GM19452 (cell line): ENCODE results near the gene HSBP1L1.

Experiments
- ATAC-seq: cut with Tn5 transposase; IDR thresholded peaks from one replicate; pipeline ENCODE4 v1.9.1; 2021; ENCODE audit not compliant: unreplicated experiment

Gene HSBP1L1

DNA sequence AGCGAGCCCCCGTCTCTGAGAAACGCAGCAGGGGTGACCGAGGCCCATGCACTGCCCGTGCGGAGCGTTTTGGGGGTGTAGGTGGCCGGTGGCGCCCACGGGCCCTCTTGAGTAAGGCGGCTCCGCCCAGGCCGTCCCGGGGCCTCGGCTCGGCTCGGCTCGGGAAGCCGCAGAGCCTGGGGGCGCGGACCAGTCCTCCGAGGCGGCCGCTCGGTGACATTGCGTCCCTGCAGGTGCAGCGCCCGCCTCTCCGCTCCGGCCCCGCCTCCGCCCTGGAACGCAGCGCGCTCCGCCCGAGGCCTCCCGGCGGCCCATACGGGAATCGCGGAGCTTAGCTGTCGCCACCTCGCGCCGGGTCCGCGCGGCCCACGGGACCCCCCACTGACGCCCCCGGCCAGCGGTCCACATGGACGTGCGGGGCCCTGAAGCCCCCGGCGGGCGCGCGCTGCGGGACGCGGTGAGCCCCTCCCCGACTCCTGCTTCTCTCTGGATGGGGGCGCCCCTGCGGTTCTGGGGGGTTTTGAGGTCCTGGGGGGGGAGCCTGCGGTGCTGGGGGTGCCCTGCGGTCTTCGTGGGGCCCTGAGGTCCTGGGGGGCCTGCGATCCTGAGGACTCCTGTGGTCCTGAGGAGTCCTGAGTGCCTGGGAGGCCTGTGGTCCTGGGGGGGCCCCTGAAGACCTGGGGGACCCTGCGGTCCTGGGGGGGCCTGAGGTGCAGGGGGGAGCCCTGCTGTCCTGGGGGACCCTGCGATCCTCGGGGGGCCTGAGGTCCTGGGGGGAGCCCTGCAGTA lies at the start of gene HSBP1L1:
Gene HSBP1L1 (plus strand): TSS at position 314 of the 789 bp plus-strand sequence. CDS start 93 bp downstream, at position 407.
- ATAC-seq = peak; percentile 90

DNA sequence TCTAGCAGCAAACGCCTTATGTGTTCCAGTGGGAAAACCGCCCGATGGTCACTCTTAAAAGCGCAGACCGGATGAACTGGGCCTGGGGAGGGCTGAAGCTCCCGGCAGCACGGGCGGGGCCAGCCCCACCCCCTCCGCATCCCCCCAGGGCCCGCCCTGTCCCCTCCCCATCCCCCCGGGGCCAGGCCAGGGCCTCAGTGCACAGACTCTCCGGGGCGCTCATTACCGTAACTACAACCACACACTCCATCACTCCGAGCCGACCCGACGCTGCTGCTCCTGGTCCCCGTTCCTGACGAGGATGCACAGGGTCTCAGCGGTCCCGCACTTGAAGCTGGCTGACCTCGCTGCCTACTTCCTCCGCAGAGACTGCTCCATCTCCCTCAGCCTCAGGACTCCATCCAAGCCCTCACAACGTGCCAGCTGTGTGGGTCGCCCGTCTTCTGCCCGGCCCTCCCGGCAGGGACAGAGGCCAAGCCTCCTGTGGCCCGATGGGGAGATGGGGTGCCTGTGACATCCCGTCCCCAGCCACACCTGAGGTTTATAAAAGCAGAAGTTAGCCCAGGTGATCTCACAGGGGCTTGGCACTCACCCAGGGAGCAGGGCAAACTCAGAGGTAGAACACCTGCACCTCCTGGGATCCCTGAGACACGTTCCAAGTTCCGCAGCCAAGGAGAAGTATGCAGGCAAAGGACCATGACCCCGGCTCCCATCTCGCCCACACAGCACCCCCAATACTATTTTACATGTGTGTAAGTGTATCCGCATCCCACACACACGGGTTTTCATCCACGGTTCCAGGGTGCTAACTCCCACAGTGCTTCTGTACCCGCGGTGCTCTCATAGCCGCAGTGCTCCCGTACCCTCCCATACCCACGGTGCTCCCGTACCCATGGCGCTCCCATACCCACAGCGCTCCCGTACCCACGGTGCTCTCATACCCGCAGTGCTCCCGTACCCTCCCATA lies 49.0 kb upstream of the HSBP1L1 start:
- ATAC-seq = no peak

DNA sequence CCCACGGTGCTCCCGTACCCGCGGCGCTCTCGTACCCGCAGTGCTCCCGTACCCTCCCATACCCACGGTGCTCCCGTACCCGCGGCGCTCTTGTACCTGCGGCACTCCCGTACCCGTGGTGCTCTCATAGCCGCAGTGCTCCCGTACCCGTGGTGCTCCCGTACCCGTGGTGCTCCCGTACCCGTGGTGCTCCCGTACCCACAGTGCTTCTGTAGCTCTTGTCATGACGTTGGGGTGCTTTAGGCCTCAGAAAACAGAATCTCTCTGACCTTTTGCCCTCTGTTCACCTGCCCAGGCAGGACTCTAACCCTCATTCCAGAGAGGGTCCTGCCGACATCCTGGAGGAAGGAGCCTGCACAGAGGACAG lies 48.3 kb upstream of the HSBP1L1 start:
- ATAC-seq = no peak

DNA sequence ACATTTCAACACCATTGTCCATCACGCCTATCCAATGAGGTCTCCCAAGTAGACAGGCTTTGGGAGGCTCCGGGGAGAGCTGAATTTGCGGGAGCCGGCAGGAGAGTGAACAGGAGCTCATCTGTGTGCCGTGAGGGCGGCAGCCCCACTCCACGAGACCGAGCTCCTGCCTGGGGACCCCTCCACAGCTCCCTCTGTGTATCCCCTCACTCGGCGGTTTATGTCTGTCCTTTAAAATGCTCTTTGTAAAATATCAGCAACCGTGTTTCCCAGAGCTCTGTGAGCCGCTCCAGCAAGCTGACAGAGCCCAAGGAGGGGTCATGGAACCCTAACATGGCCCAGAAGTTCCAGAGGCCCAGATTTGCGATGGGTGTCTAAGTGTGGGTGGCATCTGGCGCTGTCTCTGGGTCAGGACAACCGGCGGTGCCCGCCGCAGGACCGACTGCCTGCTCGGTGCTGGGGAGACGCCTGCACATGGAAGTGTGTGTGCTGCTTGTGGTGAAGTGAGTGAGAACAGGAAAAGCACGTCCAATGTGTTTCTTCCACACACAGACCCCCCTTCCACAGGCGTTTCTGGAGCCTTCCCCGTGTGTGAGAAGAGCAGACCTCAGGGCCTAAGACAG lies 47.8 kb upstream of the HSBP1L1 start:
- ATAC-seq = no peak

DNA sequence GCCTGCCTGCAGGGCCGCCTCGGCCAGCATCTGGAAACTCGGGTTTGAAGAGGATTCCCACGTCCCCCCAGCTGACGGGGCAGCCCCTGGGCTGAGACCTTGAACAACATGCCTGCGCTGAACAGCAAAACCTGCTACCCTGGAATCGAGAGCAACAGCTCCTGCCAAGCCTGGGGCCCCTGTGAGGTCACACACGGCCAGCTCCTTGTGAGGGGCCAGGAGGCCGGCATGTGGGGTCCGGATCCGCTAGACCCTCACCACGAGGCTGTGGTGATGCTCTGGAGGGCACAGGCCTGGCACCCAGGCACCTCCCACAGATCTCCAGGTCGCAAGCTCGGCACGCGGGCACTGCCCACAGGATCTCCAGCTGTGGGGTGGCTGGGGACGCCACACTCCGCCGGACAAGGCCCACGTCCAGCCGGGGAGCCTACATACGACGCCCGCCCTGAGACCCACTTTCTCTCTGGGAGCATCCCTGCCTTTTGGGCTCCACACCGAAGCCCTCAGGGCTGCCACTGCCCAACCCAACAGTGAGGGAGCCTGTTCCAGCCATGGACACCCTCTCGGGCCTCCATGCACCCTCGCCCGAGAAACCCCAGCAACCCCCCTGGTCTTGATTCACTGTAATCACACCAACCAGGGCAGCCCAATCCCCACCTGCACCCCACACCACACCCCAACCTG lies 47.1 kb upstream of the HSBP1L1 start:
- no peak for ATAC-seq

DNA sequence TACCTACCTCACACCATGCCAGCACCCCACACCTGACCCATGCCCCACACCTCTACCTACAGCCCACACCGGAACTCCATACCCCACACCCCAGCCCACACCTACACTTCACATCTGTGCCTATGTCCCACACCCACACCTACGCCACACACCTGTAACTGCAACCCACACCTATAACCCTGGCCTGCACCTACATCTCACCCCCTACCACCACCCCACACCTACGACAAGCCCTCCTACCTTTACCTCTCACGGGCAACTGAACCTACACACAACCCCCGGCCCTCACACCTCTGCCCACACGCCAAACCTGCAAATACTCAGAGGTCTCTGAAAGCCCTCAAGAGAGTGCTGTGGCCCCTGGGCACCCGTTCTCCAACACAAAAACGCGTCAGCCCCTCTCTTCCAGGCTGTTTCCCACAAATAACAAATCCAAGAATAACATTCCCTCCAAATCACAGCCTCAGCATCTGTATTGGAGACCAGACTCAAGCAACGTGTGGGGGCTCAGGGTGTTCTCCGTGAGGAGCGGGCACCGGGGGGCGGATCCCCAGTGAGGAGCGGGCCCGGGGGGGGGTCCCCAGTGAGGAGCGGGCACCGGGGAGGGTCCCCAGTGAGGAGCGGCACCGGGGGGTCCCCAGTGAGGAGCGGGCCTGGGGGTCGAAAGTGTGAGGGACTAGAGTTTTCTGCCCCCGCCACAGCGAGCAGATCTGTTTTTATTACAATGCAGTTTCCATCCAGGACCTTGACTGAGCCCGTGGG lies 46.4 kb upstream of the HSBP1L1 start:
- no peak for ATAC-seq

DNA sequence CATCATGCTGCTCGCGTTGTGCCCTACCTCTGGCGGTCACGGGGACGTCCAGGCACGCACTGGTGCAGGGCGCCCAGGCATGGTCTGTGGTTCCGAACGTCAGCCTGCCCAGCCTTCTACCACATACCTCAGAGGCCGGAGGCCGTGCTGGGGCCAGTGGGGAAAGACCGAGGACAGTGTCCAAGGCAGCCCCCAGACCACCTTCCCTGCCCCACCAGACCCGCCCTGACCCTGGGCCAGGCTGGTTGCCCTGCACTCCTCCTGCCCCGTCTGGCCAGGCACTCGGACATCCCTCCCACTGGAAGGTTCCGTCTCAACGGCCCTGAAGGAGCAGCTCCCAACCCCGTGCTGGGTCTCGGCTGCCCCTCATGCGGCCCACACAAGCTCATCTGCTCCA lies 45.8 kb upstream of the HSBP1L1 start:
- ATAC-seq = no peak

DNA sequence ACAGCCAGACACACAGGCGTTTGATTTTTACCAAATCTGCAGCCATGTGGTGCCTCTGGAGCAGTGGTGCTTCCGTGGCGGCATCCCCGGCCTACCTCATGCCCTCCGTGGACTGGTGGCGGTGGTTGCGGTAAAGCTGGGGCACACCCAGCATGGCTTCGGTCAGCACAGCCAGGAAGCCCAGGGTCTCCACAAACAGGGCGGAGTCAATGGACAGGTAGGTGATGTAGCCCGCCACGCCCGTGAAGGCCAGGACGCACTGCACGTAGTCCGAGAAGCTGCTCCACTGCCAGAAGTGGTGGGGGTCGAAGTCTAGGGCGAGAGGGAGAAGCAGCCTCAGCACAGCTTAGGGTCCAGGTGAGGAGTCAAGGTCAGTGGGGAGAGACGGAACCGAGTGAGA lies 45.4 kb upstream of the HSBP1L1 start:
- no peak for ATAC-seq

DNA sequence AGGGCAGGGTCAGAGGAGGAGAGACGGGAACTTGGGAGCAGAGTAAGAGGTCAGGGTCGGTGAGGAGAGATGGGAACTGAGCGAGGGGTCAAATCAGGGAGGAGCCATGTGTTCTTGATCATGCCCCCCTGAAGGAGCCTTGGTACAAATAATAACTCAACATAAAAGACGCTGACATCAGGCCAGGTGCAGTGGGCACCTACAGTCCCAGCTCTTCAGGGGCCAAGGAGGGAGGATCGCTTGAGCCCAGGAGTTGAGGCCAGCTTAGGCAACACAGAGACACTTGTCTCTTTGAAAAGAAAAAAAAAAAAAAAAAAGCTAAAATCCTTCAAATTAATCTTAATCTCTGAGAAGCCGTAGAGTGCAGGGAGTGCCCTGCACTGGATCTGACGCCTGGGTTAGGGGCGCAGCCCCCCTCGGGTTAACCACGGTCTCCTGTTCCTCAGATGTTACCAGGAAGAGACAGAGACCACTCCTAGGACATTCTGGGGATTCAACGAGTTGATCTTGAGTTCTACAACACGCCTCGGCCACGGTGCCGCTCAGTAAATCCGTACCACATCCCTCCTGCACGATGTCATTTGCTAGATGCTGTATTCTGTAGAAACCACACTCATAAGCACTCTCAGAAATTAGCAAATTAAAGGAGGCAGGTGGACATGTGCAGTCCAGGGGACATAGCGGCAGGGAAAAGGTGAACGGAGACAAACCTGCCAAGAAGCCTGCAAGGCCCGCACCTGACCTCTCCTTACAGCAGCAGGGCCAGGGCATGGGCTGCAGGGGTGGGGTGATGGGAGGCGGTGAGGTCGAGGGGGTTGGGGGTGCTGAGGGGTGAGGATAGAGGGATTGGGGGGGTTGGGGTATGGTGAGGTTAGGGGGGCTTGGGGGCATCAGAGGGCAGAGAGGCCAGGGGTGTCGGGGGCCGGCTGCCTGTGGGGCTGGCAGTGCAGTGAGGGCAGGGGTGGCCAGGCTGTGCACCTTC lies 42.2 kb upstream of the HSBP1L1 start:
- no peak for ATAC-seq

DNA sequence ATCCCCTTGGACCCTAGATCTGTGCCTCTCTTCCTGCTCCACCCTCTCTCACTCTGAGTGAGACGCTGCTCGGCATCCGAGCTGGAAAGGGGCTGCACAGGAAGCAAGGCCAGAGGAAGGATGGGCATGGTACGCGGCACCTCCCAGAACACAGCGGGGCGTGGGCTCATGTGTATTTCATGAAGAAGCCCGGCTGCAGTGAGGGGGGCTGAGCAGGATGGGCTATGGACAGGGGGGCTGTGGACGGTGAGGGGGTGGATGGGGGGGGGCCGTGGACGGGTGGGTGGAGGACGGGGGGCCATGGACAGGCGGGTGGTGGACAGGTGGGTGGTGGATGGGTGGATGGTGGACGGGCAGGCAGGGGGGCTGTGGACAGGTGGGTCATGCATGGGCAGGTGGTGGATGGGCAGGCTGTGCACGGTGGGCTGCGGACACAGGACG lies 41.5 kb upstream of the HSBP1L1 start:
- ATAC-seq = no peak

DNA sequence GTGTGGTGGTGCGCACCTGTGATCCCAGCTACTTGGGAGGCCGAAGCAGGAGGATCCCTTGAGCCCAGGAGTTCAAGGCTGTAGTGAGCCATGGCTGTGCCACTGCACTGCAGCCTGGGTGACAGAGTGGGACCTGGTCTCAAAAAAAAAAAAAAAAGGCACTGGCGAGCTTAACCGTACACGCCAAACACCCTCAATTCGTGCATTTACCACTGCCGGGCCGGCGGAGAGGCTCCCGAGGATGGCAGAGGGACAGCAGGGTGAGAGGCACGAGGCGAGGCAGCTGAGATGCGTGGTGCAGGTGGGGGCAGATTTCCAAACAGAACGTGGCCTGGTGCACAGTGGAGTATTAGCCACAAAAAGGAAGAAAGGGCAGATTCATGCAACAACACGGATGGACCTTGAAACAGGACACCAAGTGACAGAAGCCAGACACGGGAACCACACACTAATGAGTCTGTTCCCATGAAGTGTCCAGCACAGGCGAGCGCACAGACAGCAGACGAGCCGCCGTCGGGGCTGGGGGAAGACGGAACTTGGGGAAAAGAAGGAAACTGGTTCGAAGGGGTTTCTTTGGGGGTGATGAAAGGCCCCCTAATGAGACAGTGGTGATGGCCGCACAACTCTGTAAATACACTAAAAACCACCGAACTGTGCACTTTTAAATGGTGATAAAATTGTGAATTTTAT lies 40.4 kb upstream of the HSBP1L1 start:
- no peak for ATAC-seq

DNA sequence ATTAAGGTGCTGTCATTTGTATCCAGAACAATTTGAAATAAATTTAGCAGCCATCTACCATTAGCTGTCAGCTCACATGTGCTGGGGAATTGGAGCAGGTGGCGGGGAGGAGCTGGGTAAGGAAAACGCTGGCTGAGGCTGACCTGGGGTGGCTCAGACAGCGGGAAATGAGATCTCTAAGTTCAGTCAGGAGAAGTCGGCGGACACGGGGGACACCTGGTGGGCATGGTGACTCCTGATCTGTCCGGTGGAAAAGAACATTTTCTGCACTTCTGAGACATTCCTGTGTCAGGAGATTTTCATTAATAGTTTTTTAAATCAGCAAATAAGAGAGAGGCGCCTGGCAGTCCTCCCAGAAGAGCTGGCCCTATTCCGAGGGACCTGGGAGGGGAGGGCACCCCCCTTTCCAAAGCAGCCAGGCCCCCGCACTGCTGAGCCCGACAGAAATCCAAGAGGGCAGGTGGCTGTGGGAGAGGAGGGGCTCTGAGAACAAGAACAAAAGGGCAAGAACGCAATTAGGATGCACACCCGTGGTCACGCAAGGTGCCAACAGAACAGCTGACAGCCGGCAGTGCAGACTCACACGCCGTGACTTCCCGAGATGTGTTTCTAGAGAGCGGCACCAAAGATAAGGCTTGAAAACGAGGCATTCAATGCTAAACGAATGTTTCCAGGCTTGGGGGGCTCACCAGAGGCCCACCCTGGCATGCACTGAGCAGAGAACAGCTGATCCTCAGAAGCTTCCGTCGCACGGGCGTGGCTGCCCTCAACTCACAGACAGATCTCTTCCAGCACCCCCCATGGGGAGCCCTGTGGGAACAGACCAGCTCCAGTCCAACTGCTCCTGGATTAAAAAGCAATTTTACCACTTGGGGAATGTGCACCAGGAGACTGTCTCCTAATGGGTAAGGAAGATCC lies 39.4 kb upstream of the HSBP1L1 start:
- no peak for ATAC-seq

DNA sequence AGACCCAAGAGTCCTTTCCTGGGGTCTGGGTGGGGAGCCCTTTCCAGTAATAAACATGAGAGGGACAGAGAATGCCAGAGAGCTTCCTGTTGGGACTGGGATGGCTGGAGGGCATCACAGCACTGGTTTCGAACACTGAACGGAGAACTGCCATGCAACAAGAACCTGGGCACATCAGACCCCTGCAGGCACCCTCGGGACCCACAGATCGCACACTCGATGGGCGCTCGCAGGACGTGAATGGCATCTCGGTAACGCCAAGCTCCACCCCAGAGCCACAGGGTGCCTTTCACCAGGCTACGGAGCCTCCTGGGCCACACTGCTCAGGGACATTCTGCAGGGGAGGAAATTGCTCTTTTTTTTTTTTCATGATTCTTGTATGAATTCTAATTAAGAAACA lies 38.1 kb upstream of the HSBP1L1 start:
- ATAC-seq = no peak

DNA sequence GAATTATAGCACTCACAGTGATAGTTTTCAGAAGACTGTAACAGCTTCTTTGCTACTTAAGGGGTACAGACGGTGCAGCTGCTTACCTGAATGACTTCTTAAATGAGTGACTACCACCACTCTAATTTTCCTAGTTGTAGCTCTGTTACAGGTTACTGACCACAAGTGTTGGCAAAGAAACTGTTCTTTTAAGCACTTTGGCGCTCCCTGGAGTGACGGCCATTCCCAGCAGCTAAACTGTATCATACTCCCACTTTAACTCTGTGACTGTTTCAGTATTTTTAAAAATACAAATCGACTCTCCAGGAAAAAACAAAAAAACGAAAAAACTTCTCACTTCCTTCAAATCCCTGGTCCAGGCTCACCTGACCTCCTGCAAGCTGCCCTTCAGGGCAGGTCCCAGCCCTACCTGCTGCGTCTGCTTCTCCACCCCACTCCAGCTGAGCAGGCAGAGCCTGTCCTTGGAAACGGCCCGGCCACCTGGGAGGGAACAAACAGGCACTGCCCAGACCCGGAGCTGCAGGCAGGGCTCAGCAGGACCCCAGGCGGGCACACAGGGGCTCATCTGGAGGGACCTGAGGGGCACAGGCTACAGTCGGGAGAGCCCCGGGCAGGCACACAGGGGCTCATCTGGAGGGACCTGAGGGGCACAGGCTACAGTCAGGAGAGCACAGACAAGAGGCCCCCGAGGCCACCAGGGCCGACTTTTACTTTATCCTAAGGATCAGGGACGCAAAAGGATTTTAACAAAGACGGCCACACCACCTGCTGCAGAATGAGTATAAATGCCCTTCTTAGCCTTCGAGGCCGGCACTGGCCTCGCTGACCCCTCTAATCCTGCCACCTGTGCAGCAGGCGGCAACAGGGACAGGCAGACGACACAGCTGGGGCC lies 37.5 kb upstream of the HSBP1L1 start:
- ATAC-seq = no peak

DNA sequence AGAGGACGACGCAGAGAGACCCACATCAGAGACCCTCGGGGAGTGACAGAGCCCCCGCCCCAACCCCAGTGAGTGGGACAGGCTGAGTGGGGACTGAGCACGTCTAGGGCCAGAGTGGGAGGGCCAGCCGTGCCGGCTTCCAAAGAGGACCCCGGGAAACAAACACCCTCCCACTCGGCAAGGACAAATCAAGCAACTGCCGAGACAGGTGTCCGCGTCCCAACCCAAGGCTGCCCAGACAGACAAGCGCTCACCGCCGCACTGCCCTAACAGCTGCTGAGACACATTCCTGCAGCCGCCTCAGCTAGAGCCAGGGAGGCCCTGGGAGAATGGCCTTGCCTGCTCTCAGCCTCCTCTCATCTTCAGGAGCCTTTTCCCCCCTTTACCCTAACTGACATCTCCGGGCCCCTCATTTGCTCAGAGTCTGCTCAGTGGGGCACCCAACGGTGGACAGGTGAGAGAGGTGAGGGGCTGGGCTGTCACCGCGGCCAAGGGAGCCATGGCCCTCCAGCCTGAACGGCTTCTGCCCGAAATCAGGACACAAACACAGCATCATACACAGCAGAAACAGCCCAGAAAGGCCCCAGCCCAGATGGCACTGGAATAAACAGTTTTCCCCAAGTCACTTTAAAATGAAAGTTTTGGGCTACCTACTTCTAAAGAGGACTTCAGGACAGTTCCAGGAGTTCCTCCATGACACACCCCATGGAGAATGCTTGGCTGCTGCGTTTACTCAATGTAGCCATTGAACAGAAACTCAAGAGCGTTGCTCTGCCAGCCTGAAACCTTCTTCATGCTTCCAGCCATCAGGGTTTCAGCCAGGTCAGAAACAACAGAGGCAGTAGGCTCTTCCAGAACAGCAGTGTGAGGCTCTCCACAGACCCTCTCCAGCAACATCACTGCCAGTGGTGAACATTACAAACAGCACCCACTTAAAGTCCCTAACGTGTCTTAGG lies 36.6 kb upstream of the HSBP1L1 start:
- ATAC-seq = no peak
